IPS DF 4.7 (cell line): Measurements from ENCODE around the gene JAG1.

ENCODE experiments used
- DNase-seq: peaks from one replicate; pipeline ENCODE4 v3.0.0-alpha.2; 2013; ENCODE audit warnings: low spot score; ENCODE audit errors: extremely low read depth

JAG1 gene

GRCh38 chr20:10668677-10669368, 5.0 kb downstream of the JAG1 start:
- DNase-seq = no peak

GRCh38 chr20:10667560-10668167, 6.1 kb downstream of the JAG1 start:
- DNase-seq = no peak

GRCh38 chr20:10667077-10667401, 6.8 kb downstream of the JAG1 start:
- no peak for DNase-seq

GRCh38 chr20:10666221-10667076, 7.3 kb downstream of the JAG1 start:
- DNase-seq = no peak

GRCh38 chr20:10665791-10666190, 8.0 kb downstream of the JAG1 start:
- DNase-seq = no peak

- DNase-seq = no peak
Observed at GRCh38 chr20:10665027-10665561, 8.7 kb downstream of the JAG1 start.

GRCh38 chr20:10663756-10664155, 10.0 kb downstream of the JAG1 start:
- DNase-seq = no peak

GRCh38 chr20:10662661-10663458, 10.9 kb downstream of the JAG1 start:
- DNase-seq = no peak

- DNase-seq = no peak
Observed at GRCh38 chr20:10662151-10662550, 11.6 kb downstream of the JAG1 start.

GRCh38 chr20:10661261-10661660, 12.5 kb downstream of the JAG1 start:
- no peak for DNase-seq

GRCh38 chr20:10660661-10661060, 13.1 kb downstream of the JAG1 start:
- DNase-seq = no peak

- no peak for DNase-seq
Observed at GRCh38 chr20:10659651-10660601, 13.9 kb downstream of the JAG1 start.

- DNase-seq = no peak
Observed at GRCh38 chr20:10658876-10659632, 14.7 kb downstream of the JAG1 start.

- DNase-seq = no peak
Observed at GRCh38 chr20:10658051-10658823, 15.6 kb downstream of the JAG1 start.

- no peak for DNase-seq
Observed at GRCh38 chr20:10657453-10657852, 16.3 kb downstream of the JAG1 start.

- no peak for DNase-seq
Observed at GRCh38 chr20:10655720-10656669, 17.8 kb downstream of the JAG1 start.

- DNase-seq = no peak
Observed at GRCh38 chr20:10654630-10655029, 19.2 kb downstream of the JAG1 start.

GRCh38 chr20:10654250-10654610, 19.6 kb downstream of the JAG1 start:
- DNase-seq = no peak
